Body of pancreas (tissue), 4 donors: ENCODE results near the gene ICOS.

Source experiments
- POLR2A ChIP-seq, 3 donors: fragments of 450-650 bp; IDR thresholded peaks; one replicate each; pipeline ENCODE4 v1.6.1; 2016; ENCODE audit warnings: antibody characterized with exemption in 3 of 3, mild to moderate bottlenecking in 2 of 3
- TF ChIP-seq, protein P1 (sequence below), 7 experiments: fragments of 450-650 bp in 4 of 7; fragments of 200-600 bp in 3 of 7; sonication (generic) in 3 of 7; IDR thresholded peaks; one replicate each; pipeline ENCODE4 v1.5.1; 2016 to 2019; ENCODE audit warnings: antibody characterized with exemption in 7 of 7

DNA sequence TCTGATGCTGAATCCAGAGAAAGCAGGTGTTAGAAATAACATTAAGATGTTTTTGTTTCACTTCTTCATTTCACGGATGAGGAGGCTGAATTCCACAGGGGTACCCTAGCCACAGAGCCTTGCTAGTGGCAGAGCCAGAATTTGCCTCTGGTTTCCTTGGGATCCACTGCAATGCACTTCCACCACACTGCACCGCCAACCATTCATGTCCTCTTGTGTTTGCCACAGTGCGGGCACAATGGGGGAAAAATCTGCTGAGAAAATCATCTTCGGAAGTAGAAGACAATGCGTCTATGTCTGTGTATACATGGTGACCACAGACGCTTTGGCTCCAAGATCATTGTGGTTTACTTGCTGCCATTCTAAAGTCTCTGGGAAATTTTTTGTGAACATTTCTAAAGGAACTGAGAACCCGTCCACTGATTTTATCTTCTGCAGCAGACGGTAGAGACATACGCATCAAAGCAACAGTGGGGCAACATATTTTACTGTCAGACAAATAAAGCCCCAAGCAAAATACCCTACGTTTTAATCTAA, 14.9 kb downstream of the ICOS start:
- TF ChIP-seq POLR2A (IDR thresholded peaks at IDR 0.05) = no peak
- TF ChIP-seq, protein P1, sequence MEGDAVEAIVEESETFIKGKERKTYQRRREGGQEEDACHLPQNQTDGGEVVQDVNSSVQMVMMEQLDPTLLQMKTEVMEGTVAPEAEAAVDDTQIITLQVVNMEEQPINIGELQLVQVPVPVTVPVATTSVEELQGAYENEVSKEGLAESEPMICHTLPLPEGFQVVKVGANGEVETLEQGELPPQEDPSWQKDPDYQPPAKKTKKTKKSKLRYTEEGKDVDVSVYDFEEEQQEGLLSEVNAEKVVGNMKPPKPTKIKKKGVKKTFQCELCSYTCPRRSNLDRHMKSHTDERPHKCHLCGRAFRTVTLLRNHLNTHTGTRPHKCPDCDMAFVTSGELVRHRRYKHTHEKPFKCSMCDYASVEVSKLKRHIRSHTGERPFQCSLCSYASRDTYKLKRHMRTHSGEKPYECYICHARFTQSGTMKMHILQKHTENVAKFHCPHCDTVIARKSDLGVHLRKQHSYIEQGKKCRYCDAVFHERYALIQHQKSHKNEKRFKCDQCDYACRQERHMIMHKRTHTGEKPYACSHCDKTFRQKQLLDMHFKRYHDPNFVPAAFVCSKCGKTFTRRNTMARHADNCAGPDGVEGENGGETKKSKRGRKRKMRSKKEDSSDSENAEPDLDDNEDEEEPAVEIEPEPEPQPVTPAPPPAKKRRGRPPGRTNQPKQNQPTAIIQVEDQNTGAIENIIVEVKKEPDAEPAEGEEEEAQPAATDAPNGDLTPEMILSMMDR (IDR thresholded peaks at IDR 0.05) = no peak
